ENCODE measurements around the gene MRPS21. TPM values are rescaled to one million over a fixed set of nuclear protein-coding genes. Genes with fewer than 3 reads are reported as not detected.

MRPS21 gene
- total and polyA plus RNA-seq, 2 of the 8 experiments (the other 6 are each of a cell fraction or from before 2014, with no cell fraction given): 81.9 to 99.8 TPM

DNA sequence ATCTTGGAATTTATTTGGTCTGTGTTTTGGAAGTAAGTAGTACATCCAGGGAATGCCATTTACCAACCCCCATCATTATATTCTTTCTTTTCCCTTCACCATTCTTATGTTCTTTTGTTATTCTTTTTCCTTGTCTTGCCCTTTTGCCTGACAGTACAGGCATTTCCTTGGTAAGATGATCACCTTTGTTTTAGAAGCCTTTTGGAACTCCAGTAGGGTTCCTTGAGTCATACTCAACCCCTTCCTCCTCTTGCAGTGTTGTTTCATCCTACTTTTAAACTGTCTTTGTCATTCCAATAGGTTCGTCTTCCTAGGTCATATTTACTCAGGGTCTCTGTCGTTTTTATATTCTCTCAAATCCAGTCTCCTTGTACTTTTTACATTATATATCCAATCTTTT is 9.2 kb downstream of the MRPS21 start:
- no peak overlapping the region for H4K91ac ChIP-seq (replicated peaks; ENCODE audit: insufficient read length, low read length)
- no peak overlapping the region for H3K23ac ChIP-seq (ENCODE audit: insufficient read length)
- H3K27me3 ChIP-seq (replicated peaks in 1 of 4; ENCODE audit: control insufficient read depth in 3 of 4, extremely low read depth in 1 of 4, insufficient read depth in 3 of 4, low read length in 3 of 4): no peaks in the 10 kb centered on the region
- no peaks in the 10 kb centered on the region for H3K9me3 ChIP-seq (ENCODE audit: insufficient read depth in 2 of 2, low read depth in 1 of 2, low read length in 1 of 2)
- no peak overlapping the region for H2BK12ac ChIP-seq (ENCODE audit: low read depth, low read length)
- peaks cover 5 to 14% (median 6%) of the 10 kb centered on the region in 4 experiments; a peak in 5 of 7 replicates for H3K4me1 ChIP-seq (replicated peaks in 1 of 4; ENCODE audit: control insufficient read depth in 3 of 4, insufficient read depth in 4 of 4, low read length in 3 of 4)
- DNase-seq (ENCODE audit: low read depth in 1 of 2, low spot score in 2 of 2) (no peak), FAIRE-seq (no peak)
- H4K20me1 ChIP-seq (replicated peaks in 1 of 2; ENCODE audit: control insufficient read depth in 1 of 2, insufficient read depth in 2 of 2, low read length in 2 of 2): peaks cover 0 to 2% of the 10 kb centered on the region in 2 experiments
- no peak overlapping the region for H3K56ac ChIP-seq (replicated peaks; ENCODE audit: insufficient read length, low read depth, low read length)
- H3K14ac ChIP-seq (ENCODE audit: insufficient read length): no peak overlapping the region
- H2BK20ac ChIP-seq (ENCODE audit: low read length): 0 out of 2 replicates have a peak overlapping the region, but pooled peaks have one; percentile 6
- no peak overlapping the region for H3K4ac ChIP-seq (replicated peaks; ENCODE audit: insufficient read length, low read depth, low read length)
- H3K9ac ChIP-seq (replicated peaks in 1 of 4; ENCODE audit: extremely low read depth in 1 of 4, low read depth in 3 of 4, low read length in 3 of 4): peak overlapping the region in 1 of 4 experiments; percentile 34; a peak in 2 of 7 replicates
- no peaks in the 10 kb centered on the region for H3K23me2 ChIP-seq (ENCODE audit: low read depth, low read length)
- peaks cover 5 to 61% (median 27%) of the 10 kb centered on the region in 4 experiments for H3K36me3 ChIP-seq (ENCODE audit: control insufficient read depth in 2 of 4, insufficient read depth in 4 of 4, low read length in 3 of 4)
- peak overlapping the region; percentile 74; the same call in 1 of the 2 replicates for H3K27ac ChIP-seq (ENCODE audit: low read depth, low read length)
- CTCF ChIA-PET (ENCODE audit: partially characterized antibody): interaction anchor here (1.5 to 2.1 kb wide), 2 partner anchors 24 to 47 kb away, joined by 4 to 6 read pairs; no protein-coding TSS in a partner anchor
- H2AFZ ChIP-seq (ENCODE audit: low read length): no peak overlapping the region
- H2BK120ac ChIP-seq (replicated peaks; ENCODE audit: low read depth, low read length): no peak overlapping the region
- POLR2A ChIA-PET (ENCODE audit: partially characterized antibody): interaction anchor here (1.0 to 3.6 kb wide), 11 partner anchors 10 to 61 kb away, joined by 3 to 33 read pairs (median 7); partner anchors contain the start of genes APH1A, C1orf54, CA14 and CIART
- no peak overlapping the region for H4K5ac ChIP-seq (ENCODE audit: insufficient read length, low read depth, low read length)
- no peak overlapping the region for H2BK5ac ChIP-seq (ENCODE audit: low read depth, low read length)
- H3K79me1 ChIP-seq (ENCODE audit: low read depth, low read length): no peaks in the 10 kb centered on the region
- H4K8ac ChIP-seq (ENCODE audit: extremely low read depth, insufficient read depth, low read length): no peak overlapping the region
- peak overlapping the region; percentile 56 to 78 for H3K4me2 ChIP-seq (ENCODE audit: insufficient read depth in 1 of 2, low read depth in 2 of 2, low read length in 2 of 2)
- no peak overlapping the region for H2AK5ac ChIP-seq (ENCODE audit: low read depth, low read length)
- H2BK15ac ChIP-seq (ENCODE audit: low read length): no peak overlapping the region
- whole genome bisulfite sequencing, 2 experiments (ENCODE audit: extremely low coverage in 1 of 2, insufficient coverage in 1 of 2, insufficient read length in 1 of 2, insufficient replicate concordance in 2 of 2, low coverage in 1 of 2, low lambda C conversion rate in 2 of 2, missing lambda C conversion rate in 1 of 2): 65% methylated on average over 2 of the region's 2 CpGs; no CpG with 5 or more reads in 1 of the 2 experiments
- H3K4me3 ChIP-seq (ENCODE audit: extremely low read depth in 1 of 4, insufficient read depth in 2 of 4, low read depth in 3 of 4, low read length in 4 of 4): peak overlapping the region in 2 of 4 experiments; percentile 19 to 40; a peak in 4 of 8 replicates
- H3K18ac ChIP-seq (ENCODE audit: extremely low read depth, low read length): no peak overlapping the region
- H3K79me2 ChIP-seq (ENCODE audit: control insufficient read depth in 1 of 2, insufficient read depth in 2 of 2, low read length in 2 of 2): peaks cover 0 to 22% of the 10 kb centered on the region in 2 experiments; a peak in 2 of 4 replicates
- TF ChIP-seq TEAD4 (IDR thresholded peaks at IDR 0.05; ENCODE audit: low read depth, low read length) (no peak), CEBPB (IDR thresholded peaks at IDR 0.05; ENCODE audit: low read depth, low read length) (no peak), SRF (IDR thresholded peaks at IDR 0.05; ENCODE audit: low read depth, low read length) (no peak), POLR2AphosphoS5 (IDR thresholded peaks at IDR 0.05; ENCODE audit: low read depth, low read length) (no peak), GTF2F1 (IDR thresholded peaks at IDR 0.05; ENCODE audit: borderline replicate concordance, low read depth, low read length) (no peak), RAD21 (IDR thresholded peaks at IDR 0.05 in 1 of 2, conservative IDR thresholded peaks at IDR 0.05 in 1 of 2; ENCODE audit: low read depth in 2 of 2, low read length in 2 of 2) (no peak), FOSL1 (IDR thresholded peaks at IDR 0.05; ENCODE audit: insufficient read depth, low read depth, low read length) (no peak), MAFK (IDR thresholded peaks at IDR 0.05; ENCODE audit: low read depth, low read length) (no peak), SUZ12 (IDR thresholded peaks at IDR 0.05; ENCODE audit: low read length) (no peak), SIRT6 (IDR thresholded peaks at IDR 0.05; ENCODE audit: low read length) (no peak), JUND (IDR thresholded peaks at IDR 0.05; ENCODE audit: low read length) (no peak)
- TF ChIP-seq, protein P1, sequence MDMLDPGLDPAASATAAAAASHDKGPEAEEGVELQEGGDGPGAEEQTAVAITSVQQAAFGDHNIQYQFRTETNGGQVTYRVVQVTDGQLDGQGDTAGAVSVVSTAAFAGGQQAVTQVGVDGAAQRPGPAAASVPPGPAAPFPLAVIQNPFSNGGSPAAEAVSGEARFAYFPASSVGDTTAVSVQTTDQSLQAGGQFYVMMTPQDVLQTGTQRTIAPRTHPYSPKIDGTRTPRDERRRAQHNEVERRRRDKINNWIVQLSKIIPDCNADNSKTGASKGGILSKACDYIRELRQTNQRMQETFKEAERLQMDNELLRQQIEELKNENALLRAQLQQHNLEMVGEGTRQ (IDR thresholded peaks at IDR 0.05; ENCODE audit: low read length): no peak

Measured in H1 (cell line).